NCI-H1105 (cell line): Measurements from ENCODE around the gene ASB14.
"Not testable (repeated sequence)": the region's sequence is repeated elsewhere in the genome, so short reads cannot be mapped to it uniquely, and the experiment has no call there.

Experiments used
- DNase-seq: peaks from one replicate; lab custom pipeline; 2025; lab: John Stamatoyannopoulos, UW

Gene ASB14

DNA sequence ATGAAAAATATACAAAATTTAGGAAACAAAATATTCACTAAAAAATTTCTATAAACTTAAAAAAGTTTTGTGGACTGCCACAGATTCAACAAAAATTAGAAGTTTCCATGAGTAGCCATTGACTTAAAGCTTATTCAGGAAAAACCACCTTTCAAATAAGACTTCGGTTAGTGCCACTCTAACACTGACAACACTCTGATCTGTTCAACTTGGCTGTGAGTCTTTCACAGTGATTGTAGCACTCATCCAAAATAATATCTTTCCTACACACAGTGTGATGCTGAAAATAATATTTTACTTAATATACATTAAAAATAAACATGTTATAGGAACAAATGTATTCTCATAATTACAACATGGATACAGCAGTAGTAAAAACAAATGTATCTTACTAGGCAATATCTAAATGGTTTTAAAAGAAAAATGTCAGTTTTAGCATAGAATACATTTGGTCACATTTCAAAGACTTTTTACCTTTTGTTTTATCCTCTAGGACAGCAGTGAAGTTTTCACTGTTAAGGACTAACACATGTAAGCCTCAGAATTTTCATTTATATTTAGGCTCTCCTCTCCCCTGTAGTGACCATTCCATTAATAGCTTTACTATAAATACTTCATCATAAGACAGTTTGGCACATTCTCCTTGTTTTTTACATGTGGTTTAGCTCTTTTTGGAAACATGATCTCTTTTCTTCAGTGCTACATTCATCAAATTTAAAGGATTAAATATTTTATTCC lies at the start of gene ASB14:
TSS of gene ASB14 (minus strand) at position 527 of the 738 bp plus-strand sequence. CDS start 652 bp downstream, outside the sequence.
- DNase-seq = no peak

GRCh38 chr3:57339071-57339642 lies 46.7 kb upstream of the ASB14 start:
- not testable (repeated sequence) for DNase-seq

DNA sequence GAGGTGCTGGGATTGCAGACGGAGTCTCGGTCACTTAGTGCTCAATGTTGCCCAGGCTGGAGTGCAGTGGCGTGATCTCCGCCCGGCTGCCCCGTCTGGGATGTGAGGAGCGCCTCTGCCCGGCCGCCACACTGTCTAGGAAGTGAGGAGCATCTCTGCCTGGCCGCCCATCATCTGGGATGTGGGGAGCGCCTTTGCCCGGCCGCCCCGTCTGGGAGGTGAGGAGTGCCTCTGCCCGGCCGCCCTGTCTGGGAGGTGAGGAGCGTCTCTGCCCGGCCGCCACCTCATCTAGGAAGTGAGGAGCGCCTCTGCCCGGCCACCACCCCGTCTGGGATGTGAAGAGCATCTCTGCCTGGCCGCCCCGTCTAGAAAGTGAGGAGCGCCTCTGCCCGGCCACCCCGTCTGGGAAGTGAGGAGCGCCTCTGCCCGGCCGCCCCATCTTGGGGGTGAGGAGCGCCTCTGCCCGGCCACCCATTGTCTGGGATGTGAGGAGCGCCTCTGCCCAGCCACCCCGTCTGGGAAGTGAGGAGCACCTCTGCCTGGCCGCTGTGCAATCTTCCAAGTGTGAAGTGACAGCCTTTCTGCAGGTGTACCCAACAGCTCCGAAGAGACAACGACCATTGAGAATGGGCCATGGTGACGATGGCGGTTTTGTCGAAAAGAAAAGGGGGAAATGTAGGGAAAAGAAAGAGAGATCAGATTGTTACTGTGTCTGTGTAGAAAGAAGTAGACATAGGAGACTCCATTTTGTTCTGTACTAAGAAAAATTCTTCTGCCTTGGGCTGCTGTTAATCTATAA lies 46.0 kb upstream of the ASB14 start:
- not testable (repeated sequence) for DNase-seq

DNA sequence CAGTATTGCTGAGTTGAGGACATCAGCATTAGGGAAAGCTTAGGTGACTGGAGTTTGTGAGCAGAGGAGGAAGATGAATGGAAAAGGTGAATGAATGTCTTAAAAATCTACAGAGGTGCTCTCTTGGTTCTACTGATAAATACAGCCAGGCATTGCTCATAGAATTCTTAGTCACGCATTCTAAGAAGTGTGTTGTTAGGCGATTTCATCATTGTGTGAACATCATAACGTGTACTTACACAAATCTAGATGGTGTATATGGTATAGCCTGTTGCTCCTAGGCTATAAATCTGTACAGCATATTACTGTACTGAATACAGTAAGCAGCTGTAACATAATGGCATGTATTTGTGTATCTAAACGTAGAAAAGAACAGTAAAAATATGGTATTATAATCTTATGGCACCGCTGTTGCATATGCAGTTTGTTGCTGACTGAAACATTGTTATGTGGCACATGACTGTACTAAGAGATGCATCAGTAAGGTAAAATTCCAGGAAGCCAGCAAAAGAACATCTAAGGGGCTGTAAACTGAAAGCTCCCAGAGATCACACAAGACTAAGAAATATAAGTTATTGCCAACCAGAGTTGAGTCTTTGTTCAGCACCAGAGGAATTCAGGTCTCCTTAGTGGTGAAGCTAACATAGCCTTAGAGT lies 42.9 kb upstream of the ASB14 start:
- DNase-seq = no peak

DNA sequence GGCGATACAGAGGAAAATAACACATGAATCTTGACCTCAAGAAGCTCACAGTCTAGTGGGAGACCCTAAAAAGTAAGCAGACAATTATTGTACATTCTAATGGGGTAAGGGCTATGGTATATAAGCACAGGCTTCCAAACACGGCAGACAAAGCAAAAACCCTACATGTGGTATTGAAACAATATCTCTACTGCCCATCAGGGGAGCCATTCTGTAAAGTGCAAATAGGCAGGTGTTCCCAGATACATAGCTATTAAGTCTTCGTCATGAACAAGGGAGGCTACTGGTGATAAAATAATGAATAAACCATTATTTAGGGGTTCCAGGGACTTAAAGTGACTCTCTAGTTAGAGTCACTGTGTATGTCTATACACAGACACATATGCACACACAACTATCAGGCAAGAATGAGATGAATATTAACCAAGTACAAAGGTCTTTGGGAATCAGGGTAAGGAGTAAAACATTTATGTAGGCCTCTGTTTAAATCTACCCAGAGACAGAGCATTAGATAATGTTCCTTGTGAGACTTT lies 38.7 kb upstream of the ASB14 start:
- no peak for DNase-seq

- DNase-seq = not testable (repeated sequence)
Measured at GRCh38 chr3:57326498-57326897, 34.0 kb upstream of the ASB14 start.

DNA sequence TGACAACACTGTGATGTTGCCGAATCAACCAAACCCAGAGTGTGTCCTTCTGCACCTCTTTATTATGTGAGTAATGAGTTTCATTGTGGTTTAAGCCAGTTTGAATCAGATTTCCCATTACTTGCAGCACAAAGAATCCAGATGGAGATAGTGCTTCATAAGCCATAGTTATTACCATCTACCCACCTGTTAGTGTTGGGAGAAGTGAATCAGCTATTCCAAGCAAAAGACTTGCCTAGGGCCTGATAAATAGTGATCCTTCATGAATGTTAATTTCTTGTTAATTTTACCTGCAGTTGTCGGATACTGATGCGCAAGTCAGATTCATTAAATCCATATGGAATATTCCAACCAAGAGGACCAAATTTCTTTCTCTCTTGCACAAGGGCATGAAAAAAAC lies 21.7 kb upstream of the ASB14 start:
- no peak for DNase-seq

- DNase-seq = no peak
Measured at GRCh38 chr3:57309769-57310360, 17.4 kb upstream of the ASB14 start.

GRCh38 chr3:57303520-57303919 lies 11.0 kb upstream of the ASB14 start:
- not testable (repeated sequence) for DNase-seq

- DNase-seq = no peak
Measured at GRCh38 chr3:57298041-57298440, 5.6 kb upstream of the ASB14 start.

DNA sequence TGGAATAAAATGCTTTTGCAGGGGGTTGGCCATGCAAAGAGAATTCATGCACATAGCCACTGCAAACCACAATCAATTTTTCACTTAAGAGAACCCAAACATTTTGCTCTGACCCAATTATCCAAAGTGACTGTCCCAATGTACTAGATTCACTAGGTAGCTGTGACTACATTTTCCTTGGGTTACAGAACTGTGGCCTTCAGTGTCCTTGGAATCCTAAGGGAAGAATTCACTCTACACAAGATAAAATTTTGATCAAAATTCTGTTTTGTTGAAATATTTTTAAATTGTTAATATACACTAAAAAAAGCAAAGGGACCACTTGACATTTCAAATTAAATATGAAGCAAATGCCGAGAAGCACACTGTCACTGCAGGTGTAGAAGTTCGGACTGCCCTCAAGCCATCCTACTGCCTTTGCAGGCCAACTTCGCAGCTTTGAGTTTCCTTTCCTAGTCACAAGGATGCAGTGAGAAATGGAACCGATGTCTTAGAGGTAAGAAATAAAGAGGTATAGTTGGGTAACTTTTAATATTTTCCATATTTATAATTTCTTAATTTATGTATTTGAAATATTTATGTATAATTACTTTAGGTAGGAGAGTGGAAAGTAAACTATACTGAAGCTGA lies 527 bp upstream of the ASB14 start:
- no peak for DNase-seq

DNA sequence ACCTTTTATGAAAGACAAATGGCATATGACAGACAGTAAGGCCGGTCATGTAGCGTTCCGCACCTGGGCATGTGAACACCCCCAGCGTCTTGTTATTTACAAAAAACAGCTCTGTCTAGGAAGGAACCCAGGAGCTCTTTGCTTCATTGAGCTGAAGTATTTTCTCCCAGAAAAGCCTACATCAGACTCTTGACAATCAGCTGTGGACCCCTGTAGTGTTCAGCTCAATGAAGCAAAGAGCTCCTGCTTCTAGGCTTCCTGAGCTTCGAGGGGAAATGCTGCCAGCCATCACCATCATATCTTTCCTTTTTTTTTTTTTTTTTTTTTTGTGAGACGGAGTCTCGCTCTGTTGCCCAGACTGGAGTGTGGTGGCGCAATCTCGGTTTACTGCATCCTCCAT lies 4.1 kb downstream of the ASB14 start:
- DNase-seq = no peak

DNA sequence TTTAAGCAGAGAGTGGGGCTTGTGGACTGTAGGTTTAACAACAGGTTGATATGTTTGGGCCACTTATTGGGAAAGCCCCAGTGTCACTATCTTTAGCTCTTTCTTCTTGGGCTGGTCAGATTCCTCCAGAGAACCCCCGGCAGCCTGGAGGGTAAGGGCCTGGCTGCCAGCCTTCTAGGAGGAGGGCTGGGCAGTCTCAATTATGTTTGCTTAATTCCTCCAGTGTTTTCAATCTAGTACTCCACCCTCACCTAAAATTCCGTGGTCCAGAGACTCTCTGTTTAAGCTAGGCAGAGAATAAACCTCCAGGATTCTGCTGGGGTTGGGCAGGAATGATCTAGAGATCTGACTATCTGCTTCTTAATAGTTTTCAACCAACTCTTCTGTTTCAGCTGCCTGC lies 5.3 kb downstream of the ASB14 start:
- no peak for DNase-seq

DNA sequence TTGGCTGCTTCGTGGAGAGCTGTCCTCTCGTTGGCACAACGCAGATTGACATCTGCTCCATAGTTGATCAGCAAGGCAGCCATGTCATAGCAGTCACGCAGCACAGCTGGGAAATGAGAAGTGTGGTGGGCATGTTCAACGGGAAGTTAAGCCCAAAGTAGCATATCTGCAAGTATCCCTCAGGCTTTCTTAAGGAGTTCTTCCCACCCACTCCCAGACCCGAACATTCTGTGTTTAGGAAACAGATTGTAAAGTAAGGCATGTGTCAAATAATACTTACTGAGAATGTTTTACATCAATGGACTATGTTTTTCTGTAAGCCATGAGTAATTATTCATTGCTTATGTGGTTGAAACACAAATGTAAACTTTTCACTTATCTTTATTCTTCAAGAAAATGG lies 9.2 kb downstream of the ASB14 start:
- no peak for DNase-seq

DNA sequence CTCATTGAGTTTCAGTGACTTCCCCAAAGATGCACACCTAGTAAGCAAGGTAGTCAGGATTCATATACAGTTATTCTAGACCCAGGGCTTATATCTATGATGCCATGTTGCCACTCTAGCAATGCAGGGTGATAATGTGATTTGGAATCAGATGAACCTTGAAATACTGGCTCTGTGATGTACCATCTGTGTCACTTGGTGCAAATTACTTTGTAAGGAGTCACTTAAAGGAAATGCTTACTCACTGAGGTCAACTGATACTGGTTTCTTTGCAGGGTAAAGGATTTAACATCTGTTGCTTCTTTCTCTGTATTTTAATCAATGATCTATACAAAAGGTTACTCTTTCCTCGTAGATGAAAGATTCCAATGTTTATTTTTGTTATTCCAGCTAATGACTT lies 10.8 kb downstream of the ASB14 start:
- DNase-seq = no peak

GRCh38 chr3:57279685-57280084 lies 12.8 kb downstream of the ASB14 start:
- no peak for DNase-seq

DNA sequence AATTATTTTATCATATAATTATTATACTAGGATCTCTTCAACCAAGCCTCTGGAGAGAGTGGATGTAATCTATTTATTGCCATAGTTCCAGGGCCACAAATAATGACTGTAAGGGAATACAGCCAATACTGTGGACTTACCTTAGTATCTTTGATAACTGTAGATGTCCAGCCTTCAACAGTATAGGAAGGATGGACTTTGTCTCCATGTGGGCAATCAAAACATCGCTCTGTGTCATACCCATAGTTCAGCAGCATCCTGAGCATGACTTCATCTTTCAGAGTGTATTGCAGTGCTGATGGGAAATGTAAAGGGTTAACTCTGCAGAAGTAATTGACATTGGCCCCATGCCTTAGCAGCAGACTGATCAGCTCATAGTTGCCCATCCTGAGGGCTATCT lies 14.2 kb downstream of the ASB14 start:
- DNase-seq = no peak

- no peak for DNase-seq
Measured at GRCh38 chr3:57275393-57275792, 17.1 kb downstream of the ASB14 start.

DNA sequence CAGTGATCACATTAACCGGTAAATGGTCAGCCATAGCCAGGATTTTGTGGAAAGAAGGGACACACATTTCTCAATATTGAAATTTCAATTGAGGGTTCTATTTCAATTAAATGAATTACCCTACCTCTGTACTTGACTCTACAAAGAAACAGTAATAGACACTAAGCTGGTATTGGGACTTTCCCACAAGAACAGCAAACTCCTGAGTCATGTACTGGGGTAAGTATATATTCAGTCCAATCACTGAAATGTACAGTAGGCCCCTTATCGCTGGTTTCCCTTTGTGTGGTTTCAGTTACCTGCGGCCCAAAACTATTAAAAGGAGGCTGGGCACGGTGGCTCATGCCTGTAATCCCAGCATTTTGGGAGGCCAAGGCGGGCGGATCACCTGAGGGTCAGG lies 17.6 kb downstream of the ASB14 start:
- no peak for DNase-seq

DNA sequence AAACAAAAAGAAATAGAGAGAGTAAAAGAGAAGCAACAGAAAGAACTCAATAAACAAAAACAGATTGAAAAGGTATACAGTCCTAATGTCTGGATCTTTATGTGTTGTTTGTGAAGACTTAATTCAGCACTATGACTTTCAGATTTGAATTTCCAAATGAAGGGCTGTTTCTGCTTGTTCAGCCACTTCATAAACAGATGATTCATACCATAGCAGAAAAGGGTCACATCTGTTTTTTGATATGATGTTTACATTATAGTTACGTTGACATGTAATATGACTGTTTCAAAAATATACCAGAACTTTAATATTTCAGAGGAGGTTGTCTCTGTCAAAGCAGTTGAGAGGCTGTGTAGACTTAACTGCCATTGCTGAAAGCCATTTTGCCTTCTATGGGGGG lies 24.1 kb downstream of the ASB14 start:
- no peak for DNase-seq

DNA sequence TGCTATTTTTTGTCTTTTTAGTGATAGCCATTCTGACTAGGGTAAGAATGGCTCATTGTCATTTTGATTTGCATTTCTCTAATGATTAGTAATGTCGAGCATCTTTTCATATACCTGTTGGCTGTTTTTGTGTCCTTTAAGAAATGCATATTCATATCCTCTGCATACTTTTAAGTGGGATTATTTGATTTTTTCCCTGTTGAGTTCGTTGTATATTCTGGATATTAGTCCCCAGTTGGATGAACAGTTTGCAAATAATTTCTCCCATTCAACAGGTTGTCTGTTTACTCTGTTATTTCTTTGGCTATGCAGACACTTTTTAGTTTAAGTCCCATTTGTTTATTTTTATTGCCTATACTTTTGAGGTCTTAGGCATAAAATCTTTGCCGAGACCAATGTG lies 30.6 kb downstream of the ASB14 start:
- no peak for DNase-seq
